ENCODE results near the gene LDLRAD4. TPM values are rescaled to one million over a fixed set of nuclear protein-coding genes. Genes with fewer than 3 reads are reported as not detected.

The LDLRAD4 gene
- total RNA-seq, 1 donor from 2014 or later = 20.4 TPM

- DNase-seq (ENCODE audit: extremely low spot score, unreplicated experiment) = peak; percentile 69
- Mint-ChIP-seq H3K4me3 (ENCODE audit: unreplicated experiment) (no peak overlapping the region), H3K4me1 (ENCODE audit: unreplicated experiment) (no peaks in the 10 kb centered on the region), H3K9me3 (ENCODE audit: unreplicated experiment) (no peaks in the 10 kb centered on the region), H3K27ac (ENCODE audit: unreplicated experiment) (no peak overlapping the region), H3K27me3 (ENCODE audit: unreplicated experiment) (peaks cover 4% of the 10 kb centered on the region), H3K36me3 (ENCODE audit: unreplicated experiment) (no peaks in the 10 kb centered on the region)
- TF ChIP-seq, protein P1, sequence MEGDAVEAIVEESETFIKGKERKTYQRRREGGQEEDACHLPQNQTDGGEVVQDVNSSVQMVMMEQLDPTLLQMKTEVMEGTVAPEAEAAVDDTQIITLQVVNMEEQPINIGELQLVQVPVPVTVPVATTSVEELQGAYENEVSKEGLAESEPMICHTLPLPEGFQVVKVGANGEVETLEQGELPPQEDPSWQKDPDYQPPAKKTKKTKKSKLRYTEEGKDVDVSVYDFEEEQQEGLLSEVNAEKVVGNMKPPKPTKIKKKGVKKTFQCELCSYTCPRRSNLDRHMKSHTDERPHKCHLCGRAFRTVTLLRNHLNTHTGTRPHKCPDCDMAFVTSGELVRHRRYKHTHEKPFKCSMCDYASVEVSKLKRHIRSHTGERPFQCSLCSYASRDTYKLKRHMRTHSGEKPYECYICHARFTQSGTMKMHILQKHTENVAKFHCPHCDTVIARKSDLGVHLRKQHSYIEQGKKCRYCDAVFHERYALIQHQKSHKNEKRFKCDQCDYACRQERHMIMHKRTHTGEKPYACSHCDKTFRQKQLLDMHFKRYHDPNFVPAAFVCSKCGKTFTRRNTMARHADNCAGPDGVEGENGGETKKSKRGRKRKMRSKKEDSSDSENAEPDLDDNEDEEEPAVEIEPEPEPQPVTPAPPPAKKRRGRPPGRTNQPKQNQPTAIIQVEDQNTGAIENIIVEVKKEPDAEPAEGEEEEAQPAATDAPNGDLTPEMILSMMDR (IDR thresholded peaks at IDR 0.05) = no peak
Observed at GRCh38 chr18:13543811-13544732, 325.5 kb downstream of the LDLRAD4 start.

DNA sequence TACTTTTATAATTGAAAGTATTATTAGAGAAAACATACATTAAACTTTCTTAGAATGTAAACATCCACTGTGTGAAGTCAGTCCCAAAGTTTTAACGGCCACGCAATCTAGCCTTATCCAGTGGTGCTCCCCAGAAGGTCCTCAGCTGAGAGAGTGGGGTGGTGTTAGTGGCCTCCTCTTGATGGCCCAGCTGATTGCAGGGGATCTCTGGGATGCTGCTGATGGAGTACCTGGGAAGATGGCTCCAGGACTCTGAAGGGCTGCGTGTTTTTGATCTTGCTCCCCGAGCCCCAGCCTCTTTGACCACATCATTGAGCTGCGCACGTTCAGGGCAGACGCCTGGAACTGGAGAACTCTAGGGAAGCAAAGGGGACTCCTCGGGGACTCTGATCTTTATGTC is 326.4 kb downstream of the LDLRAD4 start:
- H3K36me3 Mint-ChIP-seq (ENCODE audit: unreplicated experiment) = no peaks in the 10 kb centered on the region
- no peak overlapping the region for H3K4me3 Mint-ChIP-seq (ENCODE audit: unreplicated experiment)
- DNase-seq (ENCODE audit: extremely low spot score, unreplicated experiment) = peak; percentile 54
- no peak overlapping the region for H3K27ac Mint-ChIP-seq (ENCODE audit: unreplicated experiment)
- no peaks in the 10 kb centered on the region for H3K4me1 Mint-ChIP-seq (ENCODE audit: unreplicated experiment)
- H3K9me3 Mint-ChIP-seq (ENCODE audit: unreplicated experiment) = no peaks in the 10 kb centered on the region
- TF ChIP-seq, protein P1 (IDR thresholded peaks at IDR 0.05) = no peak
- H3K27me3 Mint-ChIP-seq (ENCODE audit: unreplicated experiment) = peaks cover 6% of the 10 kb centered on the region

DNA sequence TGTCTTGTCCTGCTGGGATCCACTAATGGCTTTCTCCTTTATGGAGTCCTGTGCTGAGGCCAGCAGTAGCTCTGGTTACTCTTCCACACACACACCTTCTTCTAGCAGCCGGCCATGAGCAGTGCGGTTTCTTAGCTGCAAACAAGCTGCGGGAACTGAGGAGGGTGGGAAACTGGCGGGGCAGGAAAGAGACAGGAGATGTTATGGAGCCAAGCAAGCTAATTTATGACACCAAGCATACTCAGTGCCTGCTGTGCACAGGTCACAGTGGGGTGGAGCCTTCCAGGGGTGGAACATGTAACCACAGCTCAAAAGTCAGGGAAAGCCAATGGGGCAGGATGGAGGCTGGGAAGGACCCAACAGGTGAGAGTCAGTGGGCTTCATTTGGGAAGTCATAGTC is 327.0 kb downstream of the LDLRAD4 start:
- Mint-ChIP-seq H3K27me3 (ENCODE audit: unreplicated experiment) (peaks cover 11% of the 10 kb centered on the region), H3K36me3 (ENCODE audit: unreplicated experiment) (no peaks in the 10 kb centered on the region), H3K9me3 (ENCODE audit: unreplicated experiment) (no peaks in the 10 kb centered on the region), H3K27ac (ENCODE audit: unreplicated experiment) (no peak overlapping the region), H3K4me1 (ENCODE audit: unreplicated experiment) (no peaks in the 10 kb centered on the region), H3K4me3 (ENCODE audit: unreplicated experiment) (no peak overlapping the region)
- peak; percentile 73 for DNase-seq (ENCODE audit: extremely low spot score, unreplicated experiment)
- TF ChIP-seq, protein P1 (IDR thresholded peaks at IDR 0.05) = no peak

DNA sequence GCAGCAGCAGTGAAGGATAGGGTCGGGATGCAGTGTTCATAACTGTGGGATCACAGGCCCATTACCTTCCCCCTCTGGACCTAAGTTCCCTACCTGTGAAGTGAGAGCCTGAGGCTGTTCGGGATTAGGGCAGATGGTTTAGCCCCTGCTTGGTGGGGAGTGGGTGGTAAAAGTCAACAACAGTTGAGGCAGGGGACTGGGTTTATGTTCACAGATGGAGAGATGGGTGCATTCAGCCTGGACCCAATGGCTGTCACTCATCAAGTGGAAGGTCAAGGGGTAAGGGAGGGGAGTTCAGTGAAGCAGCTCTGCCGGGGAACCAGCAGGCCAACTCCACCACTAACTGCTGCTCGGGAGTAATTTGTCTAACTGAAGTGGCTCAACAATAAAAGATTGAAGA is 327.4 kb downstream of the LDLRAD4 start:
- H3K27me3 Mint-ChIP-seq (ENCODE audit: unreplicated experiment) = peaks cover 11% of the 10 kb centered on the region
- TF ChIP-seq, protein P1 (IDR thresholded peaks at IDR 0.05) = no peak
- DNase-seq (ENCODE audit: extremely low spot score, unreplicated experiment) = peak; percentile 13
- no peak overlapping the region for H3K4me3 Mint-ChIP-seq (ENCODE audit: unreplicated experiment)
- H3K36me3 Mint-ChIP-seq (ENCODE audit: unreplicated experiment) = no peaks in the 10 kb centered on the region
- H3K9me3 Mint-ChIP-seq (ENCODE audit: unreplicated experiment) = no peaks in the 10 kb centered on the region
- no peaks in the 10 kb centered on the region for H3K4me1 Mint-ChIP-seq (ENCODE audit: unreplicated experiment)
- H3K27ac Mint-ChIP-seq (ENCODE audit: unreplicated experiment) = no peak overlapping the region

GRCh38 chr18:13546638-13547037 is 328.1 kb downstream of the LDLRAD4 start:
- H3K36me3 Mint-ChIP-seq (ENCODE audit: unreplicated experiment) = no peaks in the 10 kb centered on the region
- peak; percentile 27 for DNase-seq (ENCODE audit: extremely low spot score, unreplicated experiment)
- H3K27ac Mint-ChIP-seq (ENCODE audit: unreplicated experiment) = no peak overlapping the region
- H3K27me3 Mint-ChIP-seq (ENCODE audit: unreplicated experiment) = peaks cover 14% of the 10 kb centered on the region
- no peaks in the 10 kb centered on the region for H3K9me3 Mint-ChIP-seq (ENCODE audit: unreplicated experiment)
- H3K4me1 Mint-ChIP-seq (ENCODE audit: unreplicated experiment) = no peaks in the 10 kb centered on the region
- no peak overlapping the region for H3K4me3 Mint-ChIP-seq (ENCODE audit: unreplicated experiment)
- TF ChIP-seq, protein P1 (IDR thresholded peaks at IDR 0.05) = no peak
